Measurements from ENCODE around the gene SRF. TPM values are rescaled to one million over a fixed set of nuclear protein-coding genes. Genes with fewer than 3 reads are reported as not detected.

Gene SRF
- total RNA-seq, 1 donor from 2014 or later, result 71.2 TPM

DNA sequence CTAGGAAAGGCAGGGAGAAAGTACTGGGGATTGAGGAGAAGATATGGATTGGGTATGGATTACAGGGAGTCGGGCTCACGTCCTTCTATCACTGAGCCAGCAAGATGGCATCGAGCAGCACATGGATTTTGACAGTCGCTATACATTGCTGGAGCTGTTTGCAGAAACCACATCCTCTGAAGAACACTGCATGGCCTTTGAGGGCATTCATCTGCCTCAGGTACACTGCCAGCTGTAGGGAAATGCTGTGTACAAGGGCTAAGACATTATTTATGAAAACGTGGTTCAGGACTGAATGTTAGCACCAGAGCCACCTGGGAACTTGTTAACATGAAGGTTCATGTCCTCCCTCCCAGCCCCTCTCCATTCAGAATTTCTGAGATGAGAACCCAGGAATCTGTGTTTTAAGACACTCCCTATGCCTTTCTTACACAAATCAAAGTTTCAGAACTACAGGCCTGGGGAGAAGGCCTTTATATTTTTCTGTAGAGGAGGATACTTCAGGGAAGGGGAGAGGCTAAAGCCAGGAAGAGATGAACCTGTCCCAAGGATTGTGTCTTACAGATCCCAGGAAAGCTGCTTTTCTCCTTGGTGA, 14.4 kb downstream of the SRF start:
- Histone ChIP-seq H3K36me3 (peaks cover 31 to 43% of the 10 kb centered on the region in 2 donors), H3K27ac (no peak overlapping the region), H3K9me3 (no peaks in the 10 kb centered on the region), H3K4me3 (no peak overlapping the region), H3K4me1 (peaks cover 0 to 12% of the 10 kb centered on the region in 2 donors), H3K27me3 (no peaks in the 10 kb centered on the region)
- TF ChIP-seq, protein P1, sequence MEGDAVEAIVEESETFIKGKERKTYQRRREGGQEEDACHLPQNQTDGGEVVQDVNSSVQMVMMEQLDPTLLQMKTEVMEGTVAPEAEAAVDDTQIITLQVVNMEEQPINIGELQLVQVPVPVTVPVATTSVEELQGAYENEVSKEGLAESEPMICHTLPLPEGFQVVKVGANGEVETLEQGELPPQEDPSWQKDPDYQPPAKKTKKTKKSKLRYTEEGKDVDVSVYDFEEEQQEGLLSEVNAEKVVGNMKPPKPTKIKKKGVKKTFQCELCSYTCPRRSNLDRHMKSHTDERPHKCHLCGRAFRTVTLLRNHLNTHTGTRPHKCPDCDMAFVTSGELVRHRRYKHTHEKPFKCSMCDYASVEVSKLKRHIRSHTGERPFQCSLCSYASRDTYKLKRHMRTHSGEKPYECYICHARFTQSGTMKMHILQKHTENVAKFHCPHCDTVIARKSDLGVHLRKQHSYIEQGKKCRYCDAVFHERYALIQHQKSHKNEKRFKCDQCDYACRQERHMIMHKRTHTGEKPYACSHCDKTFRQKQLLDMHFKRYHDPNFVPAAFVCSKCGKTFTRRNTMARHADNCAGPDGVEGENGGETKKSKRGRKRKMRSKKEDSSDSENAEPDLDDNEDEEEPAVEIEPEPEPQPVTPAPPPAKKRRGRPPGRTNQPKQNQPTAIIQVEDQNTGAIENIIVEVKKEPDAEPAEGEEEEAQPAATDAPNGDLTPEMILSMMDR (IDR thresholded peaks at IDR 0.05), result no peak
- no peak for DNase-seq (ENCODE audit: low spot score in 2 of 2)
- intact Hi-C loops (cut with DNase I), result no loop called here

GRCh38 chr6:43186019-43186418, 14.9 kb downstream of the SRF start:
- H3K4me3 ChIP-seq, result no peak overlapping the region
- H3K4me1 ChIP-seq, result peaks cover 0 to 12% of the 10 kb centered on the region in 2 donors
- TF ChIP-seq, protein P1 (IDR thresholded peaks at IDR 0.05), result no peak
- H3K36me3 ChIP-seq, result peaks cover 31 to 41% of the 10 kb centered on the region in 2 donors
- H3K9me3 ChIP-seq, result no peaks in the 10 kb centered on the region
- intact Hi-C loops (cut with DNase I), result no loop called here
- DNase-seq (ENCODE audit: low spot score in 2 of 2), result no peak
- H3K27me3 ChIP-seq, result no peaks in the 10 kb centered on the region
- no peak overlapping the region for H3K27ac ChIP-seq

DNA sequence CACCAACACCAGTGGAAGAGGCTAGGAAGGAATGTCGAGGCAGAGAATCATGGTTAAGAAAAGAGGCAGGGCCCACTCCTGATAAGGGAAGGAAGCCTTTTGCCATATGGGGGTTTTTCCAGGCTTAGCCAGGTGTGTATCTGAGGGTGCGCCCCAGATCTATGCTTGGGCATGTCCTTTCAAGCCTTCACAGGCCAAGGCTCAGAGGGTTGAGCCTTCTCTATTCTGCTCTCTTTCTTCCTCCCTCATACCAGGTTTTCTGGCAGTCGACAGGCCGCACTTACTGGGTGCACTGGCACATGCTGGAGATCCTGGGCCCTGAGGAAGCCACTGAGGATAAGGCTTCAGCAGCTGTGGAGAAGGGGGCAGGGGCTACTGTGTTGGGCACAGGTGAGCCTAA, 15.6 kb downstream of the SRF start:
- H3K4me1 ChIP-seq, result peaks cover 0 to 7% of the 10 kb centered on the region in 2 donors
- H3K27me3 ChIP-seq, result no peaks in the 10 kb centered on the region
- H3K9me3 ChIP-seq, result no peaks in the 10 kb centered on the region
- H3K4me3 ChIP-seq, result no peak overlapping the region
- H3K36me3 ChIP-seq, result peaks cover 31 to 41% of the 10 kb centered on the region in 2 donors
- TF ChIP-seq, protein P1 (IDR thresholded peaks at IDR 0.05), result no peak
- no peak overlapping the region for H3K27ac ChIP-seq
- DNase-seq (ENCODE audit: low spot score in 2 of 2), result no peak
- intact Hi-C loops (cut with DNase I), result no loop called here

DNA sequence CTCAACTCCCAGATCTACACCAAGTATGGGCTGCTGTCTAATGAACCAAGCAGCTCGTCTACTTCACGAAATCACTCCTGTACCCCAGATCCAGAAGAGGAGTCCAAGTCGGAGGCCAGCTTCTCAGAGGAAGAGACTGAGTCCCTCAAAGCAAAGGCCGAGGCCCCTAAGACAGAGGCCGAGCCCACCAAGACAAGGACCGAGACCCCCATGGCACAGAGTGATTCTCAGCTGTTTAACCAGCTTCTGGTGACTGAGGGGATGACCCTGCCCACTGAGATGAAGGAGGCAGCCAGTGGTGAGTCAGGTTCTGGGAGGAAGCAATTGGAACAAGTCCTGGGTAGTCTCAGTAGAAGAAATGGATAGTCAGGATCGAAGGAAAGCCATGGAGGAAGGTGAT, 16.8 kb downstream of the SRF start:
- peaks cover 32 to 48% of the 10 kb centered on the region in 2 donors for H3K36me3 ChIP-seq
- no peaks in the 10 kb centered on the region for H3K27me3 ChIP-seq
- DNase-seq (ENCODE audit: low spot score in 2 of 2), result peak in 1 of 2 donors; percentile 33
- peaks cover 0 to 3% of the 10 kb centered on the region in 2 donors for H3K4me1 ChIP-seq
- TF ChIP-seq, protein P1 (IDR thresholded peaks at IDR 0.05), result no peak
- H3K9me3 ChIP-seq, result no peaks in the 10 kb centered on the region
- H3K4me3 ChIP-seq, result no peak overlapping the region
- intact Hi-C loops (cut with DNase I), result no loop called here
- no peak overlapping the region for H3K27ac ChIP-seq

DNA sequence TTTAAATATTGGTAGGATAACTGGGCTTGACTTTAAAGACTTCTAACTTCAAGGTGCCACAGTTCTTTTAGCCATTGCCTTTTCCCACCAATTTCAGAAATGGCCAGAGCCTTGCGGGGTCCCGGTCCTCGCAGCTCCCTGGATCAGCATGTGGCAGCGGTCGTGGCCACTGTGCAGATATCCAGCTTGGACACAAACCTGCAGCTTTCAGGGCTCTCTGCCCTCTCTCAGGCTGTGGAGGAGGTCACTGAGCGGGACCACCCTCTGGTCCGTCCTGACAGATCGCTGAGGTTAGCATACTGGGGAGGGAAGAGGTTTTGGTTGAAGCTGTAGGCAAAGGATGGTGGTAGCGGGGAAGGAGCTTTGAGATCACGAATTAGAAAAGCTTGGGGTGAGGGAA, 17.4 kb downstream of the SRF start:
- intact Hi-C loops (cut with DNase I), result no loop called here
- no peaks in the 10 kb centered on the region for H3K4me1 ChIP-seq
- H3K27me3 ChIP-seq, result no peaks in the 10 kb centered on the region
- no peak overlapping the region for H3K27ac ChIP-seq
- TF ChIP-seq, protein P1 (IDR thresholded peaks at IDR 0.05), result no peak
- no peaks in the 10 kb centered on the region for H3K9me3 ChIP-seq
- peaks cover 38 to 54% of the 10 kb centered on the region in 2 donors for H3K36me3 ChIP-seq
- DNase-seq (ENCODE audit: low spot score in 2 of 2), result peak in 1 of 2 donors; percentile 52
- no peak overlapping the region for H3K4me3 ChIP-seq
